ENCODE results near the gene ADAM33.

The ADAM33 gene

GRCh38 chr20:3663031-3663701, 18.6 kb downstream of the ADAM33 start, which contains the start of gene GFRA4:
Gene GFRA4 (minus strand): TSS chr20:3663399. CDS start chr20:3663399, 0 bp downstream.
- DNase-seq: no peak

GRCh38 chr20:3661814-3662665, 19.8 kb downstream of the ADAM33 start:
- DNase-seq: no peak

- DNase-seq: no peak
These were observed 20.6 kb downstream of the ADAM33 start for GRCh38 chr20:3661060-3661813.

- DNase-seq: no peak
These were observed 21.3 kb downstream of the ADAM33 start for GRCh38 chr20:3660262-3661059.

- no peak for DNase-seq
These were observed 22.1 kb downstream of the ADAM33 start for GRCh38 chr20:3659492-3660261.

- no peak for DNase-seq
These were observed 22.9 kb downstream of the ADAM33 start for GRCh38 chr20:3658716-3659491.

GRCh38 chr20:3658019-3658715, 23.6 kb downstream of the ADAM33 start:
- DNase-seq: no peak

- DNase-seq: no peak
These were observed 26.7 kb downstream of the ADAM33 start for GRCh38 chr20:3655131-3655405.

- DNase-seq: no peak
These were observed 27.3 kb downstream of the ADAM33 start for GRCh38 chr20:3654326-3655130.

- no peak for DNase-seq
These were observed 27.9 kb downstream of the ADAM33 start for GRCh38 chr20:3653921-3654320.

GRCh38 chr20:3652676-3653596, 28.9 kb downstream of the ADAM33 start:
- no peak for DNase-seq

GRCh38 chr20:3652221-3652620, 29.6 kb downstream of the ADAM33 start:
- DNase-seq: no peak

- DNase-seq: no peak
These were observed 30.4 kb downstream of the ADAM33 start for GRCh38 chr20:3651204-3651962.

GRCh38 chr20:3648951-3649350, 32.9 kb downstream of the ADAM33 start:
- DNase-seq: no peak

GRCh38 chr20:3647473-3647872, 34.3 kb downstream of the ADAM33 start:
- DNase-seq: no peak

GRCh38 chr20:3646651-3647050, 35.2 kb downstream of the ADAM33 start:
- DNase-seq: no peak

GRCh38 chr20:3646067-3646440, 35.8 kb downstream of the ADAM33 start:
- no peak for DNase-seq

All from stimulated activated CD4-positive, alpha-beta T cell treated with anti-CD3 and anti-CD28 coated beads, Interleukin-4, amount 100 ng/mL, for 24 hours (primary cell).